Inferior parietal cortex (tissue), 1 donor: ENCODE measurements around the gene NAP1L5.

Experiments used
- DNase-seq: peaks from one replicate; pipeline ENCODE4 v3.0.0-alpha.2; 2016; ENCODE audit errors: extremely low spot score

Gene NAP1L5, protein sequence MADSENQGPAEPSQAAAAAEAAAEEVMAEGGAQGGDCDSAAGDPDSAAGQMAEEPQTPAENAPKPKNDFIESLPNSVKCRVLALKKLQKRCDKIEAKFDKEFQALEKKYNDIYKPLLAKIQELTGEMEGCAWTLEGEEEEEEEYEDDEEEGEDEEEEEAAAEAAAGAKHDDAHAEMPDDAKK

GRCh38 chr4:88697588-88698329 is at the start of gene NAP1L5:
TSS of gene NAP1L5 (minus strand) at chr4:88697829. CDS start at chr4:88697754, 75 bp downstream.
- peak; percentile 58 for DNase-seq

DNA sequence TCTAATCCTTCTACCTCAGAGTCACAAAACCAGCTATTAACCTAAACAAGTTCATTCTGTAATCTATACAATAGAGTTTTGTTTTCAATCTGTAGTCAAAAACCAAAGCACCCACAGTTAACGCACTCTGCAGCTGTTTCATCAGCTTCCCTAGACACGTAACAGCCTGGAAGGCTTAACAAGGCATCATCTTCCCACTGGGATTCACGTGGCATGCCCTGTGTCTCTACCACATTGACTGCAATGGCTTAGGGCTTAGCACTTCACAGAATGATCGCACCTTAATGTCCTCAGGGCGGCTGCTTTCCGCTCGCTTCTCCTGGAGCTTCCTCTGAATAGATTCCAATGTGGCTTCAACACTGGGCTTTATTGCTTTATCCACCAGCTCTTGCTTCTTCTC is 49.7 kb upstream of the NAP1L5 start:
- DNase-seq = no peak

GRCh38 chr4:88746206-88746605 is 48.6 kb upstream of the NAP1L5 start:
- no peak for DNase-seq

DNA sequence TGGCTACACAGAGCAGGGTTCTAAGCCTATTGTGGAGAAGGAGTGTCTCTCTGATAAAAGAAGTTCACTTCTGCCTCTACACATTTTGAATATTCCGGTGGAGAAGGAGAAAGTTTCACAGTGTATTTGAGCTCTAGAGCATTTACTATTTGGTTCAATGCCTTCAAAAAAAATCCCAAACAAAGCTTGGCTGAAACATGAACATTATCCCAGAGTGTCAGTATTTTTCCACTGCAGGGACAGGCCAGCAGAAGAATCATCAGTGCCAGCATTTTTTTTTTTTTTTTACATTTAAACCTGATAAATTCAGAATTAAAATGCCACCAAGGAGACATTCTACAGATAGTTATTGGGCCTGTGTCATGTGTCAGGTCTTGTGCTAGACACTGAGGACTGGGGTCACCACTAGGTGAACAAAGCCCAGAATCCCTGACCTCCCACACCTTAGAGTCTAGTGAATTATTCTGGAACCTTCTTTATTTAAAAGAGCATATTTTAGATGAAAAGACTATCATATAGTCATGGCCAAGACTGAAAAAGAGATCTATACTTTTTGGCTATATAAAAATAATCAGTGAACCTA is 48.0 kb upstream of the NAP1L5 start:
- DNase-seq = no peak

- DNase-seq = no peak
Measured at GRCh38 chr4:88745175-88745574, 47.5 kb upstream of the NAP1L5 start.

- no peak for DNase-seq
Measured at GRCh38 chr4:88744609-88745008, 47.0 kb upstream of the NAP1L5 start.

- no peak for DNase-seq
Measured at GRCh38 chr4:88743696-88744095, 46.1 kb upstream of the NAP1L5 start.

DNA sequence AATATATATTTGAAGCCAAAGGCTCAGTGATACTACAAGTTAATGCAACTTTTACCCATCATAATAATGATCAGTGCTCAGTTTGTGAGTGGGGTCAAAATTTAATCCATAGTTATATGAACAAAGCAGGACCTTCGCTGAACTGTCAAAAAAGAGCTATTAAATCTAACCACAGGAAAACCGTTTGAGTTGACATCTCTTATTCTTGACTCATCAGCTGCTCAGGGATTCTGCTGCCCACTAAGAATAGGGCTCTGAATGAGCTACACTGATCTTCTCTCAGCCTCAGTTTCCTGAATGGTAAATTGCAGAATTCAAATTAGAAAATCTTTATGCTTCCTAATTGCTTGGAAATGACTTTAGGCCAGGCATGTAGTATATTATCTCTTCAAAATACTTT is 44.9 kb upstream of the NAP1L5 start:
- DNase-seq = no peak

DNA sequence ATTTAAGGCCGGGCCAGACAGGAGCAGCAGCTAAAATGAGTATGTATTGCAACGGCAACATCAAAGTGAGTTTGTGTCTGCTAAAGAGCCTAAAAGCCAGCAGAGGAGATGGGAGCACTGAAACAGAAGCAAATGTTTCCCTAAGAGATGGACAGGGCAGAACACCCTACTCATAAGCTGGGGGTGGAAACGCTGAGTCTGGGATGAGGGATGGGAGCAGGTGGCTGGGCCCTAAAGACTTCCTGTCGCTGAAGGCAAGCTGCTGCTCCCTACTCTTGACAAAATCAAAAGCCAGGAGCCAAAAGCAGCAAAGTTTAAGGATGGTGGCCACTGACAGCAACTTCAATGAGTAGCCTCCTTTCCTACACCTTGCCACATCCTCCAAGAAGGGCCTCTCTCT is 40.6 kb upstream of the NAP1L5 start:
- DNase-seq = no peak

DNA sequence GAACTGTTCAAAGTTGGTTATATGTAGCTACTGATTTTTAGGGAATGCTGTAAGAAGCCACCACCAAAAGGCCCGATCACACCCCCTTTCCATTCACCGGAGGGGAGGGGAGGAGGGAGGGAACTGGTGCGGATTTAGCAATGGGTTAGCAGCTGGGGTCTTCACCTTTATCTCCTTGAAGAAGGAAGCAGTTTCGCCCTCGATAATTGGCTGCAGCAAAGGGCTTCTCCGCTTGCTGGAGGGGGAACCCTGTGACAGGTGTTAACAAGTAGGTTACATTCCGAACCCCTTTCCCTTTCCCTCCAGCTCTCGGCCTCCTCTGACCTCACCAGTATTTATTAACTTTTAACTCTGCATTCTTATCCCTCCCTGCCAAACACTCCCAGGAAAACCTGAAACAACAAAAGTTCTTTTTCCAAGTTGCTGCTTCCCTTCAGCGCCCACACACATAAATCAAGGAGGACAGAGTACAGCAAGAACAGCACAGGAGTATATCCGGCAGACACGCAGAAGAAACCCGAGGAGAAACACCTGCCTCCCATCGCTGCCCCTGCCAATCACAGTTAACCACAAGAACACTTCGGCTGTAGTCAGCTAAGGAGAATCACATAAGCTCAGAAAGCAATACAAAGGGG is 39.8 kb upstream of the NAP1L5 start:
- no peak for DNase-seq

GRCh38 chr4:88736264-88736663 is 38.6 kb upstream of the NAP1L5 start:
- DNase-seq = no peak

- no peak for DNase-seq
Measured at GRCh38 chr4:88735564-88735963, 37.9 kb upstream of the NAP1L5 start.

DNA sequence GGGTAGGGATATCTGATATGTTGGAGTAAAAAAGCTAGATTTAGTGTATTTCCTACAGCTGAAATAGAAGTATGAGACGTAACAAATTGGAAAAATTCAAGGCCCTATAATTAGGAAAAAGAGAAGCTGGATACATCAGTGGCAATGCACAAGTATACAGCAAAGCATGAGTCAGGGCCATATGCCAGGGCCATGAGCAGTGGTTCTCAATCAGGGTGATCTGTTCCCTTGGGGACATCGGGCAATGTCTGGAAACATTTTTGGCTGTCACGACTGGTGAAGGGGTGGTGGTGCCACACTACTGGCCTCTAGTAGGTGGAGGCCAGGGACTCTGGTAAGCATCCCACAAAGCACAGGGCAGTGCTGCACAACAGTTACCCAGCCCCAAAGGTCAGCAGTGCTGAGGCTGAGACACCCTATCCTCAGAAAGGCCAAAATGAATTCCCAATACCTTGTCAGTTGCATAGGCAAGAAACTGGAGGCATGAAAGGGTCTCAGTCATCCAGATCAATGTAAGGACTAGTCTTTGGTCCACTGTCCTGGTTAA is 36.8 kb upstream of the NAP1L5 start:
- no peak for DNase-seq

- DNase-seq = no peak
Measured at GRCh38 chr4:88732714-88733368, 35.2 kb upstream of the NAP1L5 start.

DNA sequence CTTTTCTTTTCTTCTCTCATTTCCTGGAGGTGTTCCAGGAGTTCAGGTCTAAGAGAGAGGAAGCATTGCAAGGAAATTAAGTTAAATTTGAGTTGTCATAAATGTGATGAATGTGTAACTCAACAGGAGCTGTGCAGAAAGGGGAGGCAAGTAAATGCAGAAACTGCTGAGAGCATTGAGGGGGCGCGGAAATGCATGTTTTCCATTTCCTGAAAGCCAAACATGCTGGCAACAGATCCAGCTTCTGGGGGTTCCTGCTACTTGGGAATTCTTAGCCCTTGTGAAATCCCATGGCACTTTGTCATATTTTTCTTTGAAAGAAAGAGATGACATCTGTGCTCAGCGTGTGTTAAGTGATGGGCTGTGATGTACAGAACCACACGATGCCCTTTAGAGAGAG is 33.8 kb upstream of the NAP1L5 start:
- no peak for DNase-seq

GRCh38 chr4:88730811-88731210 is 33.2 kb upstream of the NAP1L5 start:
- DNase-seq = no peak

DNA sequence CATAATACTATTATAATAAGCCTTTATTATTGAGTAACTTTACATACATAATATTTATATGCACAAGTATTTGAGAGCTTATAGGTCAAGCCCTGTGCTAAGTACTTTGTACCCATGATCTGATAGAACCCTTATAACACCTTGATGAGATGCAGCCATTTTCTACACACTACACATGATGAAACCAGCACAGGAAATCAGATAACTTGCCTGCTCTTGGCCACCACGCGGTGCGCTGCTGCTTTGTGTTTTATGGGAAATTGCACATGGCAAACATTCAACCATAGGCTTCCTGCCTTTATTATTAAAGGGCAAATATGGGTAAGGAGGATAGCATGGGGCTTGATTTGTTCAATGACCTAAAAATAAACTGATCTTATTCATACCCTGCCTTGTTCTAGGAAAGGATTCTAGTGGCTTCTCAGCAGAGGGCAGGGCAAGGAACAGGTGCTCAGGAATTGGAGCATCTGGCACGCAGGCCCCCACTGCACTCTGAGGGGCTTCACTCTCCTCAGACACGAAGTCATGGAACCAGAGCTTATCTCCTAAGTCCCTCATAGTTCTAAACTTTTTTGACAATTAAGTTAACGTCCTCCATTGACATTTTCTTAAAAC is 31.6 kb upstream of the NAP1L5 start:
- DNase-seq = no peak

DNA sequence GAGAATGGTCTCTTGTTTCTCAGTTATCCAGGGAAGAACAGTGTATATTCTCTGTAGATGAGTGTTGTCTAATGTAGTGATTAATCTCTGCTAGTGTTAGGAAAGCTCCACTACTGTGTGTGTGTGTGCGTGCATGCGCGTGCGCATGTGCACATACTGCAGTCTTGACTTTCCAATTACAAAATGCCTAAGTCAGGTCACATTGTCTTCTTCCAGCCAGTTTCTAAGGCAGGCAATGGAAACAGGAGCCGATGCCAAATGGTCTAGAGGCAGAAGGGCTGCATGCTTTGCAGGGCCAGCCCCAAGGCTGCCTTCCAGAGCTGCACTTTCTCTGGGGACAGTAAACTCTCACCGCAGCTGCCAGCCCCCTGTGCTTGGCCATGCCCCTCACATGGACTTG is 30.5 kb upstream of the NAP1L5 start:
- DNase-seq = no peak

GRCh38 chr4:88725986-88726385 is 28.4 kb upstream of the NAP1L5 start:
- DNase-seq = no peak

- no peak for DNase-seq
Measured at GRCh38 chr4:88725143-88725542, 27.5 kb upstream of the NAP1L5 start.

DNA sequence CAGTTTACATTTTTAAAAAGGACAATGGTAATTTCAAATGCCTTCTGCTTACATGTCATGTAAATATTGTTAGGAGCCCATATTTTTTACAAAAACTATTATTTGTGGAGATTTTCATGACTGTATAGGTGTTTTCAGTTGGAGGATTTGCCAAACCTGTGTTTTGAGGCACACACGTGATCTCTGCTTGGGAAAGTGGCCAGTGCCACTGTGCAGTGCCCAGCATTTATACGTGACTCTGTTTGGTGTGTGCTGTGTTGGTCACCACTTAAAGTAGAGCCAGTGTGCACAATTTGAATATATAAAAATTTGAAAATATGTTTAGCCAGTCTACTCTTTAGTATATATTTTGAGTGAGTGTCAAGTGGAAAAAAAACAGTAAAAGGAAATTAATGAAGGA is 26.8 kb upstream of the NAP1L5 start:
- no peak for DNase-seq

GRCh38 chr4:88722828-88723227 is 25.2 kb upstream of the NAP1L5 start:
- DNase-seq = no peak
